Muscle layer of colon (tissue), 2 donors: ENCODE results near the gene ERFE.
A peak's percentile ranks its signal among the peaks of the same experiment; 100 is the strongest.

Experiments used
- H3K27ac ChIP-seq: one replicate; pipeline ENCODE4 v1.7.0; 2013; ENCODE audit warnings: low read depth, mild to moderate bottlenecking, low read length, moderate library complexity
- H3K27me3 ChIP-seq, 2 donors: one replicate each; pipeline ENCODE4 v1.7.0; 2013; ENCODE audit warnings: low read length in 2 of 2, mild to moderate bottlenecking in 2 of 2; ENCODE audit not compliant: insufficient read depth in 2 of 2, control insufficient read depth in 1 of 2
- H3K36me3 ChIP-seq: one replicate; pipeline ENCODE4 v1.7.0; 2013; ENCODE audit warnings: mild to moderate bottlenecking, low read length; ENCODE audit not compliant: insufficient read depth
- H3K4me1 ChIP-seq: one replicate; pipeline ENCODE4 v1.7.0; 2013; ENCODE audit warnings: mild to moderate bottlenecking, low read length; ENCODE audit not compliant: insufficient read depth
- H3K4me3 ChIP-seq, 2 donors: one replicate each; pipeline ENCODE4 v1.7.0; 2013; ENCODE audit warnings: low read length in 2 of 2, low read depth in 1 of 2, mild to moderate bottlenecking in 1 of 2, moderate library complexity in 1 of 2
- H3K9ac ChIP-seq: one replicate; pipeline ENCODE4 v1.7.0; 2013; ENCODE audit warnings: low read length
- H3K9me3 ChIP-seq: one replicate; pipeline ENCODE4 v1.7.0; 2013; ENCODE audit warnings: mild to moderate bottlenecking, low read length
- donor health status: abdominal sarcoma.
- donor health status: Adenocarcinoma of cecum.

The ERFE gene

DNA sequence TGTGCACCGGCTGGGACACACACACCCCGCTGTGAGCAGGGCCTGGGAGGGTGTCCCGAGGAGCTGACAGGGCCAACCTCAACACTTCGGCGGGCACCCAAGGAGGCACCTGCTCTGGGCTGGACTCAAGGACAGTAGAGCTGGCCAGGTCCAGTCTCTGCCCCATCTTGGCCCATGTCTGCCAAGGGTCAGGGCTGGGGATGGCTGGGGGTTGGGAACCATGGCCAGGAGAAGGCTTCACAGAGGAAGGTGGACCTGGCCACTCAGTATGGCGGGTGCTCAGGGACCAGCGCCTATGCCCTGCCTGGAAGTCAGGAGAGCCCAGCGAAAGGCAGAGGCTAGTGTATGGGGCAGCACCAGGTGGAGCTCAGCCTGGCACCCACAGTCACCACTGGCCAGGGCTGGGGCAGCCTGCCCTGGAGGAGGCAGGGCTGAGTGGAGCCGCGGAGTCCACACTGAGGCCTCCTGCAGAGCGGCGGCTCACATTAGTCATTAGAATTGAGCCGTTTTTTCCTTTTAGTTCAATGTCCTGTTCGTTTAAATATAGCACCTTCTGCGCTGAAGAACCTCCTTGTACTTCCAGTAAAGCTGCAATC, 4.2 kb downstream of the ERFE start:
- Histone ChIP-seq H3K27me3 (peaks cover 10 to 45% of the 10 kb centered on the region in 2 donors), H3K27ac (no peak overlapping the region), H3K9me3 (no peaks in the 10 kb centered on the region), H3K4me1 (no peaks in the 10 kb centered on the region), H3K9ac (no peak overlapping the region), H3K36me3 (peaks cover 6% of the 10 kb centered on the region), H3K4me3 (no peak overlapping the region)

DNA sequence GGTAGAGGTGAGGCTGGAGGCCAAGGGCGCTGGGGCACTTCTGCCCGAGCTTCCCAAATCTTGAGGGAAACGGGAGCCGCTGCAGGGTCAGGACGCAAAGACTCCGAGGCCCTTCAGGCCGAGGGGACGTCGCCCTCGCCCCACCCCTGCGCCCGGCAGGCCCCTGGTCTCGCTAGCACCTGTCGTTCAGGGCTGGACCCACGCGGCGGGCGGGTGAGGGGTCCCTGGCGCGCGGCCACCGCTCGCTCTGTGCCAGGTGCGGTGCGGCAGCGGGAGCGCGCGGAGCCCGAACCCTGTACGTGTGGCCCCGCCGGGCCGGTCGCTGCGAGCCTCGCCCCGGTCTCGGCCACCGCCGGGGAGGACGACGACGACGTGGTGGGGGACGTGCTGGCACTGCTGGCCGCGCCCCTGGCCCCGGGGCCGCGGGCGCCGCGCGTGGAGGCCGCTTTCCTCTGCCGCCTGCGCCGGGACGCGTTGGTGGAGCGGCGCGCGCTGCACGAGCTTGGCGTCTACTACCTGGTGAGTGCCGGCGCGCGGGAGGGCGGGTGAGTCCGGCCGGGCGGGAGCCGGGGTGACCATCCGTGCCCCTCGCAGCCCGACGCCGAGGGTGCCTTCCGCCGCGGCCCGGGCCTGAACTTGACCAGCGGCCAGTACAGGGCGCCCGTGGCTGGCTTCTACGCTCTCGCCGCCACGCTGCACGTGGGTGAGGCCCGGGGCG, 4.9 kb downstream of the ERFE start:
- Histone ChIP-seq H3K27ac (no peak overlapping the region), H3K4me1 (peaks cover 4% of the 10 kb centered on the region), H3K4me3 (no peak overlapping the region), H3K27me3 (peaks cover 10 to 40% of the 10 kb centered on the region in 2 donors), H3K36me3 (peaks cover 9% of the 10 kb centered on the region), H3K9me3 (no peaks in the 10 kb centered on the region), H3K9ac (no peak overlapping the region)

DNA sequence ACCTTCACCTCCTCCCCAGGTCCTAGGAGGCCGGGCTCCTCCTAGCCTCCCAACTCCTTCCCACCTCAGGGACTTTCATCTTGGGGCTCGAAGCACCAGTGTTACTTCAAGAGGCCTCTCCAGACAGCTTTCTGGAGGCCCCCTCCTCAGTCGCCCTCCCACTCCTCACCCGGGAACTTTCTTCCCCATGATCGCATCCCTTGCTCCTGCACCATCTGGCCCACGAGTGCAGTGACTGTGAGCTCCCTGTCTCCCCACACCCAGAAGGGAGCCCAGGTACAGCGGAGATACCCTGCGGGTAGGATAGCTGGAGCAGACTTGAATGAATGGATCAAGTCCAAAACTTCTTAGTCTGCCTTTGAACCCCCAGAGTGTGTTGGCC, 6.1 kb downstream of the ERFE start:
- Histone ChIP-seq H3K9ac (no peak overlapping the region), H3K9me3 (no peaks in the 10 kb centered on the region), H3K27me3 (peaks cover 4 to 32% of the 10 kb centered on the region in 2 donors), H3K4me1 (peaks cover 17% of the 10 kb centered on the region), H3K27ac (no peak overlapping the region), H3K4me3 (no peak overlapping the region), H3K36me3 (peaks cover 14% of the 10 kb centered on the region)

DNA sequence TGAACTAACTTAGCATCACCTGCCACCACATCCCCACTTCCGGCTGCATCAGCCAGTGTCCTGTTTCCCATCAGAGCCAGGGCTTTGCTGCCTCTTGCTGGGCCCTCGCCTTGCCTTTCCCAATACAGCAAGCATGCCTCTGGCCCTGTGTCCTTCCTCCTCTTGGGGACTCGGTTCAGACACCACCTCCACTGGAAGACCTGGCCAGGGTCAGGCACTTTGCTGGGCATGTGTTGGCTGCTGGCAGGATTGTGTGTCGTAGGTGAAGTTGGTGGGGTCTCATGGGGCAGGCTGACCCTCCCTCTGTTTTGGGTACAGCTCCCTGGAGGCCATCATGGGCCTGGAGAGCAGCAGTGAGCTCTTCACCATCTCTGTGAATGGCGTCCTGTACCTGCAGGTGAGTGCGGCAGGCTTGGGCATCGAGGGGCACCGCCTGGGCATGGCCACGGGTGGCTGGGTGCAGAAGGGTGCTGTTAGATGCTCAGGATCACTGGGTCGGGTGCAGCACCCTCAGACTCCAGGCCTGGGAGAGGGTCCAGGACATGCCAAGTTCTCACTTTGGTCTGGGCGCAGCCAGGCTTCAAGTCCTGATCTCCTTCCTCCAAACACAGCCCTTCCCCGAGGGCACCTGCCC, 6.6 kb downstream of the ERFE start:
- Histone ChIP-seq H3K27ac (no peak overlapping the region), H3K4me3 (no peak overlapping the region), H3K36me3 (peaks cover 18% of the 10 kb centered on the region), H3K4me1 (peaks cover 22% of the 10 kb centered on the region), H3K9me3 (no peaks in the 10 kb centered on the region), H3K27me3 (peaks cover 0 to 27% of the 10 kb centered on the region in 2 donors), H3K9ac (no peak overlapping the region)

DNA sequence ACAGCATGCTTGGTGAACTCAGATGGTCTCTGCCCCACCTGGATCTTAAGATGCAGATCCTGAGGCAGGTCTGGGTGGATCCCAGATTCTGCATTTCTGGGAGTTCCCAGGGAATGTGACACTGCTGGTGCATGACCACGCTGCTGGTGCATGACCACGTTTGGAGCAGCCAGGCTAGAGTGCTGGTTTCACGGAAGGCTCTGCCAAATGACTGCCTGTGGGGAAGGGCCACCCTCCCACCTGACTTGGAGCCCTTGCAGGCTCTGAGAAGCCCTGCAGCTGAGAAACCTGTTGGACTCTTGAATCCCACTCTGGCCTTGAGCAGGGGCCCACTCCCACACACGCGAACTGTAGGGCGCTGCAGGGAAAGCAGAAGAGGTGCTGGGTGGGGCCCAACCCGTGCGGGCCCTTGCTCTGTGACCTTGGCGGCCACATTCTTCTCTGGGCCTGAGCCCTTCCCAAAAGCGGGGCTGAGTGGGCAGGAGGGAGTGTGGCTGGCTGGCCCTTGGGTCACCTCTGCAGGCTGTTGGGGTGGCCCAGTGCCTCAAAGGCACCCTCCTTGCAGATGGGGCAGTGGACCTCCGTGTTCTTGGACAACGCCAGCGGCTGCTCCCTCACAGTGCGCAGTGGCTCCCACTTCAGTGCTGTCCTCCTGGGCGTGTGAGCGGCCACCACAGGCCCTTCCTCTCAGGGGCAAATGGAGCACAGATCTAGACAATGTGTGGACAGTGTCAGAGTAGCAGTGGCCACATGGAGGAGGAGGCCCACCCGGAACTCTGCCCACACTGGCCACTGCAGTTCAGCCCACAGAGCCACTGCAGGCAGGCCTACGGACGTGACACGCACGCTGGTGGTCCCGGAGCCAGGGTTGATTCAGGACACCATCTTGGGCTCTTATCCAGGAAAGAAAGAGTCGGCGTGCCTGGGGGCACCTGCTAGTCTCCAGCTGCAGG, 7.9 kb downstream of the ERFE start:
- Histone ChIP-seq H3K27ac (no peak overlapping the region), H3K4me3 (no peak overlapping the region), H3K4me1 (peaks cover 26% of the 10 kb centered on the region), H3K9ac (no peak overlapping the region), H3K27me3 (peaks cover 0 to 25% of the 10 kb centered on the region in 2 donors), H3K9me3 (no peaks in the 10 kb centered on the region), H3K36me3 (peaks cover 26% of the 10 kb centered on the region)

DNA sequence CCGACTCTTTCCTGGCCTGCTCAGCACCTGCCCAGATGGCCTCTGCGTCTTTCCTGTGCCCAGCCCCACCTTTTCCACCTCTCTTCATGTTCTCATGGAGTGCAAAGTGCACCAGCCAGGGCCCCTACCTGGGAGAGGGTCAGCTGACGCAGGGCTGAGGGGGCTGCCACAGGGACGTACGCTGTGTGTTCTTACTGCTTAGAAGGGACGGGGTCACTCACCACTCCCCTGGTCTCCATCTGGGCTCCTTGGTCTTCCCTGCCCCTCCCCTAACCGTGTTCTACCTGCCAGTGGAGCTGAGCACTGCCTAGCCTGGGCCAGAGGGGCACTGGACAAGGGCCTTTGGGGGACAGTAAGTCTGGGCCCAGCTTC, 8.6 kb downstream of the ERFE start:
- Histone ChIP-seq H3K9me3 (no peaks in the 10 kb centered on the region), H3K4me3 (no peak overlapping the region), H3K27me3 (peaks cover 0 to 18% of the 10 kb centered on the region in 2 donors), H3K36me3 (peaks cover 33% of the 10 kb centered on the region), H3K27ac (no peak overlapping the region), H3K4me1 (peaks cover 26% of the 10 kb centered on the region), H3K9ac (no peak overlapping the region)

DNA sequence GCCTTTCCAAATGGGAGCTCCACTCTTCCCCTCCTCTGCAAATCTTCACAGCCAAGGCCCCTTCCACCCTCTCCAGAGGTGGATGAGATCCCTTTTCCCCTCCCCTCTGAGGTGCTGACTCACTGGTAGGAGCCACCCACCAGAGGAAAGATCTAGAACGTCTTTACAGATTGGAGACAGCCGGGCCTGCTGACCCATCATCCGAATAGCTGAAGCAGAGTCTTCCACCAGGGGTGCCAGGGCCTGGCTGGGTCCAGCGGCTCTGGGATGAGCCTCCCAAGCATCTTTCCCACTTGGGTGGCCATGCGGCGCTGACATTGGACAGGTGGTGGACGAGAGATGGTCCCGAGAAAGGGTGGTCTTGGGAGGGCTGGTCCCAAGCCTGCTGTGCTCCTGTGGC, 9.0 kb downstream of the ERFE start:
- Histone ChIP-seq H3K36me3 (peaks cover 37% of the 10 kb centered on the region), H3K9ac (no peak overlapping the region), H3K4me3 (no peak overlapping the region), H3K4me1 (peaks cover 26% of the 10 kb centered on the region), H3K27me3 (peaks cover 0 to 14% of the 10 kb centered on the region in 2 donors), H3K27ac (no peak overlapping the region), H3K9me3 (no peaks in the 10 kb centered on the region)

DNA sequence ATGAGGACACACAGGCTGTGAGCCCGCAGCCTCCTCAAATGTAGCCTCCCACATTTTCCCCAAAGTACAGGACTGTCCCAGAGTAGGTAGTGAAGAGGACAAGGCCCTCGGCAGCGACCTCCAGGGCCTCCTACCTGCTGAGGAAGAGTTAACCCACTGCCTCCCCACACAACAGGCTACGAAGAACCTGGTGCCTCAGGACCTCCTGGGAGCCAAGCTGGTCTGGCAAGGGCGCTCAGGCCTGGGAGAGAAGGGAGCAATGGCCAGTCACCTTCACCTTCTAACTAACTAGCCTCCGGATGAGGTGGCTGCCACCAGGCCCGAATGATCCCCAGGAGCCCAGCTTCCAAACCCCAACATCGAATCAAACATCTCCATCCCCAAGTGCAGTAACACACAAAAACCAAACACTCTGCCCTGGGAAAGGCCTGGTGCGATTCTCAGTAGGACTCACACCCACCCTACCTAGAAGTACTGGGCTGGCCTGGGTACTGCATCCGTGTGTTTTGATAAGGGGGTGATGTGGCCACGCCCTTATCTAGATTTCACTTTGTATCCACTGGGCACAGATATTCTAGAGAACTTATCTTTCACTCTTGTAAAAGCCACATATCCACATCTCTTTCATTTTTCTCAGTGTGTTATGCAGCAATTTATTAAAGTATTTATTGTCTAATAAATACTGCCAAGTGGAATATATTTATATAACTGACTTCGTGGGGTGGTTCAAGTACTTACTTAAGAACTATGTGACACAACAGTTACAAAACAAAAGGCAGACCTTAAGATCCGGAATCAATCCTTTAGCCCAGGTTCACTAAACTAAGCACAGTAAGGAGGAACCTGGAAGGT, 9.7 kb downstream of the ERFE start:
- Histone ChIP-seq H3K36me3 (peaks cover 44% of the 10 kb centered on the region), H3K9me3 (no peaks in the 10 kb centered on the region), H3K27me3 (peaks cover 0 to 7% of the 10 kb centered on the region in 2 donors), H3K4me1 (peaks cover 26% of the 10 kb centered on the region), H3K9ac (no peak overlapping the region), H3K27ac (no peak overlapping the region), H3K4me3 (no peak overlapping the region)

DNA sequence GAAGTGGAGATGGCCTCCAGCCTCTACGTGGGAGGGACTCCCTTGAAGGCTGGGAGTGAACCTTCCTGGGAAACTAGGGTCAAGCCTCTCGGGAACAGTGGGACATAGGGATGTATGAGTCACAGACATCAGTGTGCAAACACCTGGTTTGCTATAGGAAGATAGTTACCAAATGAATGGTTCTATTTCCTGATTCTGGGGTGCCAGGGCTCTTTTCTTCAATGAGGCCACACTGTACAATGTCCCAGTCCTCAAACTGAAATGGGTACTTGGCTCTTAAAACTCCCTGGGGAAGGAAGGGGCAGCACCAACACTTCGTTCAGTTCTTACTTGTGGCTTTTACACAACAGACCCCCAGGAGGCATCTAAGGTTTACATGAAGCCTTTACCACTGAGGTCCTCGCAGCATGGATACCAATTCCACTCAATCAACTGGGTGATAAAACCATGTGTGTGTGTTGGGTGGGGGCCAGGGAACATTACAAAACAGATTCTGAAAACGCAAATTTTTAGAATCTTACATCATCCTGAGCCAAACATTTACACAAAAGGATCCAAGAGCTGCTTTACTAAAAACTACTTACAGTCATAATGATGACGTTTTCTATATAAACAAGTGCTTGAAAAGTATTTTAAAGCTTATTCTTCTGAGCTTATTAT, 10.4 kb downstream of the ERFE start:
- Histone ChIP-seq H3K27me3 (peaks cover 0 to 2% of the 10 kb centered on the region in 2 donors), H3K9ac (no peak overlapping the region), H3K4me1 (peaks cover 26% of the 10 kb centered on the region), H3K27ac (peak overlapping the region; percentile 7), H3K9me3 (no peaks in the 10 kb centered on the region), H3K4me3 (no peak overlapping the region), H3K36me3 (peaks cover 51% of the 10 kb centered on the region)

DNA sequence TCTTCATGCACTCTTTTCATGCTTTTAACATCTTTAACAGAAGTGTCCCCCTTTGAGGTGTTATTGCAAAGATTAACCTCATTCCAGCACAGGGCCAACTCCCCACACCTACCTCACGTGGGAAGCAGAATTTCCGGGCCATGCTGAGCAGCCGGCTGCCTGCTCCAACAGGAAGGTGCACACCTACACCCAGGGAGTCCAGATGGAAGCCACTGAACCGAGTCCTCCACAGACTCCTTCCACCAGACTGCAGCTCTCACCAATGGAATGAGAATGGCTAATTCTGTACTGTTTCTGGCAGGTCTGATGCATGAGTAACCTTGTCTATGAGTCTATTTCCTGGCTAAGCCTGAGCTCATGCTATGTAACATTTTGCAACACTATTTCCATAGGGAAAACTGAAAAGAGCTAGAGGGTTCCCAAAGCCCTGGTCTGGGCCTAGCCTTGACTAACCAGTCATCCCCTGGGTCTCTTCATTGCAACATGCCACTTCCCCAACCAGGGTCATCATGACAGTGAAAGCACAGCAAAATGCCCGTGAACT, 11.0 kb downstream of the ERFE start:
- Histone ChIP-seq H3K27ac (peak overlapping the region; percentile 7), H3K9me3 (no peaks in the 10 kb centered on the region), H3K27me3 (no peaks in the 10 kb centered on the region), H3K36me3 (peaks cover 57% of the 10 kb centered on the region), H3K9ac (peak overlapping the region; percentile 5), H3K4me3 (no peak overlapping the region), H3K4me1 (peaks cover 26% of the 10 kb centered on the region)
